HepG2 (cell line): Measurements from ENCODE around the gene IFT57. TPM values are rescaled to one million over a fixed set of nuclear protein-coding genes. Genes with fewer than 3 reads are reported as not detected.

ENCODE experiments used
- ATAC-seq: fragments of 200-7000 bp; cut with Tn5 transposase; 3 replicates; pipeline ENCODE4 v1.9.1; 2020; ENCODE audit warnings: mild to moderate bottlenecking, moderate library complexity
- BruUV-seq: library from RNA; stranded (reverse); fragments of 400-500 nt; replicated peaks from 2 replicates; lab custom pipeline; 2021; lab: Mats Ljungman, UMichigan
- CTCF ChIA-PET: fragments of 300-600 bp; formaldehyde crosslinking; extraction: SDS; loops from one replicate; lab custom pipeline; 2021; ENCODE audit warnings: low total read pairs, inconsistent platforms, low intra/inter-chr PET ratio; lab: Yijun Ruan, JAX
- POLR2A ChIA-PET: fragments of 350-600 bp; sonication (Branson Sonifier 250); formaldehyde crosslinking; loops from one replicate; lab custom pipeline; 2020; ENCODE audit warnings: antibody characterized with exemption, inconsistent platforms; lab: Yijun Ruan, JAX
- DNase-seq: peaks from one replicate; pipeline ENCODE4 v3.0.0-alpha.2; 2015; ENCODE audit warnings: low spot score
- FAIRE-seq: peaks from 3 replicates; lab custom pipeline; 2011; peaks lifted over from hg19 to GRCh38; lab: Jason Lieb, UNC
- H2AFZ ChIP-seq: one replicate; pipeline ENCODE4 v1.6.1; 2011; ENCODE audit warnings: low read length, inconsistent platforms
- H3K27ac ChIP-seq: fragments of 300-600 bp; 3 replicates; pipeline ENCODE4 v1.8.0; 2011; ENCODE audit warnings: mixed run types, mild to moderate bottlenecking, mixed read lengths, low read length, inconsistent platforms; ENCODE audit not compliant: insufficient read depth; ENCODE audit errors: extremely low read length
- H3K27me3 ChIP-seq, 2 experiments: fragments of 200-600 bp in 1 of 2; 2 replicates in 1 of 2; 3 replicates in 1 of 2; pipeline versions ENCODE4 v1.6.0 to v1.8.0; 2011; ENCODE audit warnings: low read length in 2 of 2, mild to moderate bottlenecking in 2 of 2, moderate library complexity in 2 of 2, inconsistent platforms in 1 of 2; ENCODE audit not compliant: insufficient read depth in 2 of 2, control insufficient read depth in 1 of 2
- H3K36me3 ChIP-seq, 2 experiments: fragments of 200-600 bp in 1 of 2; replicated peaks in 1 of 2; 2 replicates in 1 of 2; 3 replicates in 1 of 2; pipeline versions ENCODE4 v1.5.1 to v1.8.0; 2011; ENCODE audit warnings: low read length in 2 of 2, inconsistent platforms in 1 of 2; ENCODE audit not compliant: insufficient read depth in 2 of 2, control insufficient read depth in 1 of 2
- H3K4me1 ChIP-seq: 2 replicates; pipeline ENCODE4 v1.5.1; 2012; ENCODE audit warnings: low read length, inconsistent platforms; ENCODE audit not compliant: insufficient read depth
- H3K4me2 ChIP-seq: 2 replicates; pipeline ENCODE4 v1.6.0; 2011; ENCODE audit warnings: low read depth, low read length, inconsistent platforms
- H3K4me3 ChIP-seq, 3 experiments: fragments of 200-600 bp in 1 of 3; sonication (generic), shearing (Covaris generic) in 1 of 3; replicated peaks in 1 of 3; 2 replicates each; pipeline ENCODE4 v1.5.1; 2011 to 2016; ENCODE audit warnings: low read length in 3 of 3, inconsistent platforms in 2 of 3, low read depth in 2 of 3, mild to moderate bottlenecking in 2 of 3, control low read depth in 1 of 3, mixed read lengths in 1 of 3; ENCODE audit not compliant: insufficient read depth in 1 of 3
- H3K79me2 ChIP-seq: one replicate; pipeline ENCODE4 v1.6.1; 2011; ENCODE audit warnings: low read length, inconsistent platforms; ENCODE audit not compliant: insufficient read depth
- H3K9ac ChIP-seq: 2 replicates; pipeline ENCODE4 v1.6.0; 2011; ENCODE audit warnings: mild to moderate bottlenecking, low read depth, low read length, inconsistent platforms; ENCODE audit not compliant: insufficient read depth
- H3K9me3 ChIP-seq: 2 replicates; pipeline ENCODE4 v1.5.1; 2012; ENCODE audit warnings: mild to moderate bottlenecking, low read length
- H4K20me1 ChIP-seq: 2 replicates; pipeline ENCODE4 v1.6.0; 2011; ENCODE audit warnings: inconsistent platforms, mild to moderate bottlenecking, low read length, moderate library complexity; ENCODE audit not compliant: insufficient read depth
- AKAP8 ChIP-seq: sonication (generic); formaldehyde crosslinking; IDR thresholded peaks from 2 replicates; pipeline ENCODE4 v1.5.1; 2020; ENCODE audit warnings: mild to moderate bottlenecking, missing genetic modification reagents
- ARHGAP35 ChIP-seq: sonication (generic); formaldehyde crosslinking; IDR thresholded peaks from 2 replicates; pipeline ENCODE4 v1.9.0; 2022; ENCODE audit warnings: mild to moderate bottlenecking, inconsistent platforms, moderate library complexity, missing genetic modification reagents, borderline replicate concordance
- ATF7 ChIP-seq, 2 experiments: fragments of 450-650 bp in 1 of 2; sonication (generic) in 1 of 2; formaldehyde crosslinking in 1 of 2; IDR thresholded peaks; 2 replicates each; pipeline versions ENCODE4 v1.4.0 to v1.6.1; 2016 to 2020; ENCODE audit warnings: antibody characterized with exemption in 1 of 2, mild to moderate bottlenecking in 1 of 2, missing genetic modification reagents in 1 of 2
- BRD4 ChIP-seq: sonication (generic); formaldehyde crosslinking; IDR thresholded peaks from 2 replicates; pipeline ENCODE4 v1.4.0; 2020; ENCODE audit warnings: missing genetic modification reagents
- CENPX ChIP-seq: sonication (generic); formaldehyde crosslinking; IDR thresholded peaks from 2 replicates; pipeline ENCODE4 v1.9.0; 2021; ENCODE audit warnings: mild to moderate bottlenecking, missing genetic modification reagents, moderate library complexity
- FOXC1 ChIP-seq: sonication (generic); formaldehyde crosslinking; IDR thresholded peaks from 2 replicates; pipeline ENCODE4 v1.8.0; 2022; ENCODE audit warnings: mild to moderate bottlenecking, missing genetic modification reagents, borderline replicate concordance
- NAIF1 ChIP-seq: sonication (generic); formaldehyde crosslinking; IDR thresholded peaks from 2 replicates; pipeline ENCODE4 v1.5.0; 2020; ENCODE audit warnings: mild to moderate bottlenecking, missing genetic modification reagents, borderline replicate concordance
- NFE2 ChIP-seq: sonication (generic); formaldehyde crosslinking; IDR thresholded peaks from 2 replicates; pipeline ENCODE4 v1.4.0; 2020; ENCODE audit warnings: missing genetic modification reagents
- NFE2L1 ChIP-seq: sonication (generic); formaldehyde crosslinking; IDR thresholded peaks from 2 replicates; pipeline ENCODE4 v1.4.0; 2020; ENCODE audit warnings: missing genetic modification reagents, mild to moderate bottlenecking, borderline replicate concordance
- POLR2AphosphoS5 ChIP-seq: IDR thresholded peaks from 2 replicates; pipeline ENCODE4 v1.6.1; 2012; ENCODE audit warnings: low read depth, low read length
- SIX1 ChIP-seq: sonication (generic); formaldehyde crosslinking; IDR thresholded peaks from 2 replicates; pipeline ENCODE4 v1.4.0; 2020; ENCODE audit warnings: missing genetic modification reagents, borderline replicate concordance
- ZBTB7B ChIP-seq: sonication (generic); formaldehyde crosslinking; IDR thresholded peaks from 2 replicates; pipeline ENCODE4 v1.4.0; 2020; ENCODE audit warnings: missing genetic modification reagents
- ZNF121 ChIP-seq: sonication (generic); formaldehyde crosslinking; IDR thresholded peaks from 2 replicates; pipeline ENCODE4 v1.5.0; 2020; ENCODE audit warnings: mild to moderate bottlenecking, missing genetic modification reagents
- ZNF326 ChIP-seq: sonication (generic); formaldehyde crosslinking; IDR thresholded peaks from 2 replicates; pipeline ENCODE4 v1.4.0; 2020; ENCODE audit warnings: missing genetic modification reagents, borderline replicate concordance
- ZNF431 ChIP-seq: sonication (generic); formaldehyde crosslinking; IDR thresholded peaks from 2 replicates; pipeline ENCODE4 v1.9.0; 2022; ENCODE audit warnings: missing genetic modification reagents, low read depth, mild to moderate bottlenecking, borderline replicate concordance
- ZNF567 ChIP-seq: sonication (generic); formaldehyde crosslinking; IDR thresholded peaks from 2 replicates; pipeline ENCODE4 v1.8.1; 2023; ENCODE audit warnings: mild to moderate bottlenecking, missing genetic modification reagents, borderline replicate concordance
- ZNF7 ChIP-seq: IDR thresholded peaks from 2 replicates; pipeline ENCODE4 v1.6.1; 2016; ENCODE audit warnings: missing biosample characterization, missing genetic modification reagents
- WGBS: methylation state at CpG from one replicate; pipeline ENCODE4 v1.1.6; 2017; ENCODE audit warnings: low lambda C conversion rate; 5-methylcytosine and 5-hydroxymethylcytosine counted together
- in situ Hi-C: cut with HindIII; loops from 2 replicates; pipeline ENCODE4 v1.10.0; 2017; ENCODE audit warnings: low pct_unique_long_range_greater_than_20kb; ENCODE audit not compliant: extremely low pct_ligation_motif_present
- intact Hi-C: fragments of 100-400 bp; cut with micrococcal nuclease; formaldehyde crosslinking; loops from one replicate; pipeline ENCODE4 v1.10.0; 2022; ENCODE audit not compliant: unreplicated experiment
- polyA plus RNA-seq, 8 experiments: library from polyadenylated mRNA; depleted of rRNA in 3 of 8; stranded (reverse) in 7 of 8; unstranded in 1 of 8; fragments of >200 nt; fragmentation: Illumina TruSeq in 4 of 8; extraction: Trizol in 4 of 8; gene quantifications; 2 replicates each; pipeline versions ENCODE4 v1.2.1 to v1.2.3, GENCODE V29; 2011 to 2016; ENCODE audit warnings: low read depth in 4 of 8, missing spikeins in 1 of 8, mixed read lengths in 1 of 8; ENCODE audit not compliant: insufficient read depth in 1 of 8
- total RNA-seq, 5 experiments: library from RNA; depleted of rRNA; stranded (reverse); fragments of >200 nt; fragmentation: Illumina TruSeq; extraction: Trizol; gene quantifications; 2 replicates each; pipeline ENCODE4 v1.2.3, GENCODE V29; 2016; ENCODE audit warnings: low read depth in 1 of 5
- TF ChIP-seq, protein P1 (sequence below): sonication (generic); formaldehyde crosslinking; IDR thresholded peaks from 2 replicates; pipeline ENCODE4 v1.4.0; 2020; ENCODE audit warnings: mild to moderate bottlenecking, missing genetic modification reagents
- TF ChIP-seq, protein P2 (sequence below): sonication (generic); formaldehyde crosslinking; IDR thresholded peaks from 2 replicates; pipeline ENCODE4 v1.8.1; 2023; ENCODE audit warnings: missing genetic modification reagents, mild to moderate bottlenecking, borderline replicate concordance
- TF ChIP-seq, protein P3 (sequence below): sonication (generic); formaldehyde crosslinking; IDR thresholded peaks from 2 replicates; pipeline ENCODE4 v1.5.1; 2020; ENCODE audit warnings: missing genetic modification reagents, mild to moderate bottlenecking, borderline replicate concordance

Gene IFT57
- total and polyA plus RNA-seq, 2 of the 13 experiments (the other 11 are each of a cell fraction or from before 2014, with no cell fraction given): 5.5 to 14.5 TPM

DNA sequence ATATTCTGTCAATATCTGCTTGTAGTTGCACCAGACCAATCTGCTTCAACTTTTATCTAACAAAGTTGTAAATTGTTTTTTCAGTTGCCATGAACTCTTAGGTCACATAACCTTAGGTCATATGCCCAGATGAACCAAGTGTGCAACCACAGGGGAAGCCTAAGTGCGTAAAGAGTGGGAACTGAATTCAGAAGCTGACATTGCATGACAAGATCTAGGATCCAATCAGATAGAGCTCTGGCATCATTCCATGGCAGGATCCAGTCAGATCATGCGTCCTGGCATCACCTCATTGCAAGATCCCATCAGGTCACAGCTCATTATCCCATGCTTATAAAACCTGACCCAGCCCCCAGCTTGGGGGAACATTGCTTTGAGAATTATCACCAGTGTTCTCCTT lies 18.9 kb upstream of the IFT57 start:
- in situ Hi-C loops: no loop called here
- no peaks in the 10 kb centered on the region for H3K36me3 ChIP-seq
- H3K4me2 ChIP-seq: no peak overlapping the region
- H4K20me1 ChIP-seq: no peaks in the 10 kb centered on the region
- no peaks in the 10 kb centered on the region for H3K9me3 ChIP-seq
- WGBS: 61% methylated on average over 2 of the region's 2 CpGs
- no peak overlapping the region for H3K9ac ChIP-seq
- ATAC-seq (no peak), FAIRE-seq (no peak), DNase-seq (no peak)
- no peaks in the 10 kb centered on the region for H3K27me3 ChIP-seq
- no peaks in the 10 kb centered on the region for H3K79me2 ChIP-seq
- TF ChIP-seq ZBTB7B (no peak), ZNF121 (CRISPR knock-in tag) (no peak), ZNF431 (no peak), ZNF7 (CRISPR knock-in tag) (no peak), AKAP8 (CRISPR knock-in tag) (no peak), NFE2 (no peak), SIX1 (no peak), NFE2L1 (CRISPR knock-in tag) (no peak)
- TF ChIP-seq, protein P1, sequence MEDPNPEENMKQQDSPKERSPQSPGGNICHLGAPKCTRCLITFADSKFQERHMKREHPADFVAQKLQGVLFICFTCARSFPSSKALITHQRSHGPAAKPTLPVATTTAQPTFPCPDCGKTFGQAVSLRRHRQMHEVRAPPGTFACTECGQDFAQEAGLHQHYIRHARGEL: no peak
- TF ChIP-seq, protein P2, sequence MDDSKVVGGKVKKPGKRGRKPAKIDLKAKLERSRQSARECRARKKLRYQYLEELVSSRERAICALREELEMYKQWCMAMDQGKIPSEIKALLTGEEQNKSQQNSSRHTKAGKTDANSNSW (CRISPR knock-in tag): no peak
- no peak overlapping the region for H2AFZ ChIP-seq
- no peak overlapping the region for H3K27ac ChIP-seq
- intact Hi-C loops: no loop called here
- H3K4me1 ChIP-seq: peaks cover 16% of the 10 kb centered on the region
- ChIA-PET CTCF (no interaction called here), POLR2A (no interaction called here)
- BruUV-seq: no TSS peak
- no peak overlapping the region for H3K4me3 ChIP-seq

DNA sequence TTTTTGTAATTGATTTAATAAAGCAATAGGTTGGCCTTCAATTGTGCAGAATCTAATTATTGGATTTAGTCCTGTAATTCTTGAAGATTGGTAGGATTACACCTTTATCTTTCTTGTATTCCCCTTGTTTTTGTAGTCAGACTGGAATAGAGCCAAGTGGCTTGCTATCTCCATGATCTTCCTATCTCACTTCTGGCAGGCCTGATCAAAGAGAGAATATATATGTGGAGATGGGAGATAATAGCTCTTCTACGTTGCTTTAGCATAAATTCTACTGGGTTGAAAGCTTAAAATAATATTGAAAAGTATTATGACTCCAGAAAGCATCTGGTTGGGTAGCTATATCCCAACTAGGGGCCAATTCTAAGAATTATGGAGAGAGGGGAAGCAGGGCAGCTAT lies 16.9 kb upstream of the IFT57 start:
- Histone ChIP-seq H3K27ac (no peak overlapping the region), H3K27me3 (no peaks in the 10 kb centered on the region), H3K79me2 (no peaks in the 10 kb centered on the region), H4K20me1 (no peaks in the 10 kb centered on the region), H3K4me1 (peaks cover 16% of the 10 kb centered on the region), H3K4me3 (no peak overlapping the region), H3K9me3 (no peaks in the 10 kb centered on the region), H3K9ac (no peak overlapping the region), H3K36me3 (no peaks in the 10 kb centered on the region), H3K4me2 (no peak overlapping the region), H2AFZ (no peak overlapping the region)
- ATAC-seq (no peak), FAIRE-seq (no peak), DNase-seq (no peak)
- no TSS peak for BruUV-seq
- ChIA-PET POLR2A (no interaction called here), CTCF (no interaction called here)
- in situ Hi-C loops: no loop called here
- 4% methylated on average over 1 of the region's 1 CpG for WGBS
- TF ChIP-seq CENPX (CRISPR knock-in tag) (no peak), FOXC1 (no peak), ZNF326 (CRISPR knock-in tag) (no peak), ZNF567 (no peak), ARHGAP35 (no peak), POLR2AphosphoS5 (no peak), NAIF1 (CRISPR knock-in tag) (no peak), ATF7 (IDR thresholded peaks at IDR 0.05) (no peak), ATF7 (CRISPR knock-in tag; IDR thresholded peaks at IDR 0.05) (no peak), BRD4 (no peak)
- TF ChIP-seq, protein P3, sequence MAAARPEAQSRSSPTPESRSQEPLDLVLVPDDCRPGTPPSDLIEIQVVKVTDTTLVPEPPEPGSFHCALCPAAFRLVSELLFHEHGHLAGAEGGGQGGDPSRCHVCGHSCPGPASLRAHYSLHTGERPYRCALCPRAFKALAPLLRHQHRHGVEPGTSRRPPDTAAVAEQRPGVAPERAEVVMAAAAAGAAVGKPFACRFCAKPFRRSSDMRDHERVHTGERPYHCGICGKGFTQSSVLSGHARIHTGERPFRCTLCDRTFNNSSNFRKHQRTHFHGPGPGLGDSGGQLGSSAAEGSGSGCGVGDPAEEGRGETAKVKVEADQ (CRISPR knock-in tag): no peak
- intact Hi-C loops: no loop called here
